Endothelial cell of umbilical vein (primary cell): ENCODE measurements around the gene SLC35D1. TPM values are rescaled to one million over a fixed set of nuclear protein-coding genes. Genes with fewer than 3 reads are reported as not detected.
"Not testable (repeated sequence)": the region's sequence is repeated elsewhere in the genome, so short reads cannot be mapped to it uniquely, and the experiment has no call there.

Source experiments
- BruUV-seq: library from RNA; stranded (reverse); fragments of 400-500 nt; replicated peaks from 2 replicates; lab custom pipeline; 2021; lab: Mats Ljungman, UMichigan
- CTCF ChIA-PET: fragments of 300-600, 350-600 bp; sonication (Branson Sonifier 250); formaldehyde crosslinking; loops from one replicate; lab custom pipeline; 2021; ENCODE audit warnings: antibody characterized with exemption, inconsistent platforms; lab: Charles Lee
- POLR2A ChIA-PET: fragments of 300-600, 350-600 bp; sonication (Branson Sonifier 250); formaldehyde crosslinking; loops from one replicate; lab custom pipeline; 2021; ENCODE audit warnings: antibody characterized with exemption, inconsistent platforms; lab: Charles Lee
- DNase-seq: peaks from one replicate; pipeline ENCODE4 v3.0.0-alpha.2; 2011; ENCODE audit warnings: low read depth, low spot score
- FAIRE-seq: peaks from 2 replicates; lab custom pipeline; 2011; peaks lifted over from hg19 to GRCh38; lab: Jason Lieb, UNC
- H2AFZ ChIP-seq: 2 replicates; pipeline ENCODE4 v1.6.0; 2012; ENCODE audit warnings: low read depth, low read length, control low read depth, inconsistent platforms
- H3K27ac ChIP-seq: 2 replicates; pipeline ENCODE4 v1.5.1; 2011; ENCODE audit warnings: low read depth, mild to moderate bottlenecking, control low read depth, low read length, moderate library complexity; ENCODE audit not compliant: insufficient read depth
- H3K27me3 ChIP-seq, 2 experiments: 2 replicates each; pipeline versions ENCODE4 v1.6.0 to v1.6.1; 2011; ENCODE audit warnings: low read length in 2 of 2, mixed read lengths in 1 of 2; ENCODE audit not compliant: control insufficient read depth in 2 of 2, insufficient read depth in 2 of 2
- H3K36me3 ChIP-seq, 2 experiments: 2 replicates in 1 of 2; 3 replicates in 1 of 2; pipeline ENCODE4 v1.5.1; 2011; ENCODE audit warnings: low read length in 2 of 2, mild to moderate bottlenecking in 1 of 2, moderate library complexity in 1 of 2; ENCODE audit not compliant: control insufficient read depth in 2 of 2, insufficient read depth in 2 of 2; ENCODE audit errors: extremely low read depth in 1 of 2
- H3K4me1 ChIP-seq: 3 replicates; pipeline ENCODE4 v1.5.1; 2011; ENCODE audit warnings: mild to moderate bottlenecking, low read length; ENCODE audit not compliant: control insufficient read depth, insufficient read depth; ENCODE audit errors: extremely low read depth
- H3K4me2 ChIP-seq: 2 replicates; pipeline ENCODE4 v1.6.1; 2011; ENCODE audit warnings: low read length, control low read depth, mixed read lengths; ENCODE audit not compliant: insufficient read depth
- H3K4me3 ChIP-seq, 3 experiments: fragments of 200-600 bp in 1 of 3; sonication (generic), shearing (Covaris generic) in 1 of 3; replicated peaks in 1 of 3; 2 replicates each; pipeline ENCODE4 v1.5.1; 2011 to 2016; ENCODE audit warnings: control low read depth in 3 of 3, low read length in 3 of 3, mild to moderate bottlenecking in 2 of 3, inconsistent platforms in 1 of 3, low read depth in 1 of 3, moderate library complexity in 1 of 3; ENCODE audit not compliant: insufficient read depth in 1 of 3
- H3K79me2 ChIP-seq: 2 replicates; pipeline ENCODE4 v1.6.0; 2012; ENCODE audit warnings: low read length, inconsistent platforms; ENCODE audit not compliant: control insufficient read depth, insufficient read depth
- H3K9ac ChIP-seq: replicated peaks from 2 replicates; pipeline ENCODE3; 2011; ENCODE audit warnings: low read length, control low read depth; ENCODE audit not compliant: insufficient read depth; ENCODE audit errors: extremely low read depth
- H3K9me1 ChIP-seq: replicated peaks from 3 replicates; pipeline ENCODE4 v1.6.0; 2011; ENCODE audit warnings: mild to moderate bottlenecking, low read length; ENCODE audit not compliant: control insufficient read depth, insufficient read depth; ENCODE audit errors: extremely low read depth
- H3K9me3 ChIP-seq: replicated peaks from 2 replicates; pipeline ENCODE4 v1.5.1; 2012; ENCODE audit warnings: low read length, inconsistent platforms; ENCODE audit not compliant: control insufficient read depth, insufficient read depth
- H4K20me1 ChIP-seq: replicated peaks from 2 replicates; pipeline ENCODE3; 2011; ENCODE audit warnings: mild to moderate bottlenecking, low read length; ENCODE audit not compliant: control insufficient read depth, insufficient read depth; ENCODE audit errors: extremely low read depth
- EZH2 ChIP-seq: IDR thresholded peaks from 2 replicates; pipeline ENCODE4 v1.6.1; 2012; ENCODE audit warnings: borderline replicate concordance, low read depth, mild to moderate bottlenecking, moderate library complexity, low read length, inconsistent platforms; ENCODE audit not compliant: severe bottlenecking
- FOS ChIP-seq: IDR thresholded peaks from 2 replicates; pipeline ENCODE4 v1.6.1; 2011; ENCODE audit warnings: mild to moderate bottlenecking, low read length, moderate library complexity, borderline replicate concordance; ENCODE audit not compliant: insufficient read depth
- GATA2 ChIP-seq: IDR thresholded peaks from 2 replicates; pipeline ENCODE4 v1.7.0; 2011; ENCODE audit warnings: low read depth, mild to moderate bottlenecking, moderate library complexity, mixed read lengths, low read length; ENCODE audit not compliant: insufficient read length, insufficient read depth
- JUN ChIP-seq: IDR thresholded peaks from 2 replicates; pipeline ENCODE4 v1.6.1; 2011; ENCODE audit warnings: borderline replicate concordance, low read depth; ENCODE audit not compliant: insufficient read length, insufficient read depth
- MAX ChIP-seq: IDR thresholded peaks from 2 replicates; pipeline ENCODE4 v1.6.1; 2011; ENCODE audit not compliant: insufficient read depth, insufficient read length
- MYC ChIP-seq: IDR thresholded peaks from one replicate; pipeline ENCODE4 v1.6.1; 2011; ENCODE audit warnings: mild to moderate bottlenecking, low read depth, low read length
- POLR2A ChIP-seq: IDR thresholded peaks from 2 replicates; pipeline ENCODE4 v1.6.1; 2012; ENCODE audit warnings: low read depth, mild to moderate bottlenecking, control low read depth, low read length
- POLR2AphosphoS5 ChIP-seq: IDR thresholded peaks from 2 replicates; pipeline ENCODE4 v1.6.1; 2012; ENCODE audit warnings: low read depth, mild to moderate bottlenecking, control low read depth, low read length, moderate library complexity; ENCODE audit not compliant: insufficient read depth
- dilution Hi-C: fragments of 300-500 bp; cut with MboI; formaldehyde crosslinking; loops from one replicate; pipeline ENCODE4 v1.15.0; 2019; ENCODE audit warnings: low sequenced_read_pairs; ENCODE audit not compliant: extremely low pct_ligation_motif_present
- intact Hi-C: fragments of 100-400 bp; cut with micrococcal nuclease; formaldehyde crosslinking; loops from one replicate; pipeline ENCODE4 v1.10.0; 2022
- polyA plus RNA-seq, 4 experiments: library from polyadenylated mRNA; depleted of rRNA in 3 of 4; stranded (reverse) in 3 of 4; unstranded in 1 of 4; fragments of >200 nt; gene quantifications; 2 replicates each; pipeline versions ENCODE4 v1.2.1 to v1.2.3, GENCODE V29; 2011 to 2012; ENCODE audit warnings: missing spikeins in 1 of 4
- total RNA-seq: library from RNA; stranded (reverse); gene quantifications from 2 replicates; pipeline ENCODE4 v1.2.3, GENCODE V29; 2021
- TF ChIP-seq, protein P1 (sequence below), 2 donors: IDR thresholded peaks; 1 replicate in 1 of 2; 2 replicates in 1 of 2; pipeline ENCODE4 v1.5.1; 2011; ENCODE audit warnings: low read length in 2 of 2, mild to moderate bottlenecking in 2 of 2, moderate library complexity in 2 of 2, control low read depth in 1 of 2, inconsistent platforms in 1 of 2, low read depth in 1 of 2; ENCODE audit not compliant: insufficient read depth in 1 of 2; ENCODE audit errors: extremely low read depth in 1 of 2

The SLC35D1 gene
- total and polyA plus RNA-seq, 2 donors (not counting 3 experiments of a cell fraction or from before 2014, with no cell fraction given) = 3.5 to 6.6 TPM

DNA sequence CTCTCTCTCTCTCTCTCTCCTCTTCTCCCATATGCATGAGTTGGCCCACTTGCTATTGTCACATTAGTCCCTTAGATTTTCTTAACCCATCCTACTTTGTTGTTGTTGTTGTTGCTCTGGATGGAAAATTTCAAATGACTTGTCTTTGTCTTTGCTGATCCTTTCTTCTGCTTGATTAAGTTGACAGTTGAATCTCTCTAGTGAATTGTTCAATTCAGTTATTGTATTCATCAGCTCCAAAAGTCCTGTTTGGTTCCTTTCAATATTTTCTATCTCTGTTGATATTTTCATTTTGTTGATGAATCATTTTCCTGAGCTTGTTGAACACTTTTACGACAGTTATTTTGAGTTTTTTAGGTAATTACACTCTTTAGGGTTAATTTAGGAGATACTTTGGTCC is 18.8 kb upstream of the SLC35D1 start:
- H3K79me2 ChIP-seq = no peaks in the 10 kb centered on the region
- H3K36me3 ChIP-seq = no peaks in the 10 kb centered on the region
- TF ChIP-seq FOS (no peak), GATA2 (no peak), POLR2AphosphoS5 (no peak), MAX (no peak), EZH2 (no peak), MYC (no peak), JUN (no peak), POLR2A (no peak)
- TF ChIP-seq, protein P1, sequence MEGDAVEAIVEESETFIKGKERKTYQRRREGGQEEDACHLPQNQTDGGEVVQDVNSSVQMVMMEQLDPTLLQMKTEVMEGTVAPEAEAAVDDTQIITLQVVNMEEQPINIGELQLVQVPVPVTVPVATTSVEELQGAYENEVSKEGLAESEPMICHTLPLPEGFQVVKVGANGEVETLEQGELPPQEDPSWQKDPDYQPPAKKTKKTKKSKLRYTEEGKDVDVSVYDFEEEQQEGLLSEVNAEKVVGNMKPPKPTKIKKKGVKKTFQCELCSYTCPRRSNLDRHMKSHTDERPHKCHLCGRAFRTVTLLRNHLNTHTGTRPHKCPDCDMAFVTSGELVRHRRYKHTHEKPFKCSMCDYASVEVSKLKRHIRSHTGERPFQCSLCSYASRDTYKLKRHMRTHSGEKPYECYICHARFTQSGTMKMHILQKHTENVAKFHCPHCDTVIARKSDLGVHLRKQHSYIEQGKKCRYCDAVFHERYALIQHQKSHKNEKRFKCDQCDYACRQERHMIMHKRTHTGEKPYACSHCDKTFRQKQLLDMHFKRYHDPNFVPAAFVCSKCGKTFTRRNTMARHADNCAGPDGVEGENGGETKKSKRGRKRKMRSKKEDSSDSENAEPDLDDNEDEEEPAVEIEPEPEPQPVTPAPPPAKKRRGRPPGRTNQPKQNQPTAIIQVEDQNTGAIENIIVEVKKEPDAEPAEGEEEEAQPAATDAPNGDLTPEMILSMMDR (IDR thresholded peaks at IDR 0.05; ENCODE audit: extremely low read depth in 1 of 2, insufficient read depth in 1 of 2, low read depth in 1 of 2, low read length in 2 of 2) = no peak
- no peaks in the 10 kb centered on the region for H3K4me1 ChIP-seq
- no peak overlapping the region for H3K9ac ChIP-seq
- ChIA-PET POLR2A (no interaction called here), CTCF (interaction anchor here (0.9 to 1.2 kb wide), 2 partner anchors 73 to 77 kb away, joined by 3 read pairs; no protein-coding TSS in a partner anchor)
- intact Hi-C loops = no loop called here
- no peak overlapping the region for H3K4me3 ChIP-seq
- no peaks in the 10 kb centered on the region for H3K9me1 ChIP-seq
- H3K9me3 ChIP-seq = no peaks in the 10 kb centered on the region
- BruUV-seq = no TSS peak
- H3K4me2 ChIP-seq = no peak overlapping the region
- no peak overlapping the region for H3K27ac ChIP-seq
- H3K27me3 ChIP-seq = peaks cover 6 to 12% of the 10 kb centered on the region in 2 experiments
- dilution Hi-C loops = no loop called here
- DNase-seq = no peak
- no peak overlapping the region for H2AFZ ChIP-seq
- no peak for FAIRE-seq
- H4K20me1 ChIP-seq = no peaks in the 10 kb centered on the region

GRCh38 chr1:67067655-67068054 is 13.7 kb upstream of the SLC35D1 start:
- intact Hi-C loops, dilution Hi-C loops, CTCF ChIA-PET, H3K36me3 ChIP-seq, H3K4me3 ChIP-seq, H3K4me1 ChIP-seq, H3K27me3 ChIP-seq, H3K79me2 ChIP-seq, H3K9ac ChIP-seq, BruUV-seq, FAIRE-seq, H3K4me2 ChIP-seq, H3K9me1 ChIP-seq, POLR2A ChIA-PET, DNase-seq, H4K20me1 ChIP-seq, H3K9me3 ChIP-seq, H2AFZ ChIP-seq, H3K27ac ChIP-seq: not testable (repeated sequence)
